ENCODE data around the gene CITED2. TPM values are rescaled to one million over a fixed set of nuclear protein-coding genes. Genes with fewer than 3 reads are reported as not detected.

The CITED2 gene
- total RNA-seq, 1 experiment from 2014 or later, result 63.4 TPM

GRCh38 chr6:139378882-139379341 lies 4.5 kb upstream of the CITED2 start:
- Mint-ChIP-seq H3K4me3 (no peak overlapping the region), H3K36me3 (peaks cover 8% of the 10 kb centered on the region), H3K27ac (no peak overlapping the region), H3K4me1 (peaks cover 15% of the 10 kb centered on the region), H3K9me3 (peaks cover 12% of the 10 kb centered on the region), H3K27me3 (ENCODE audit: low read depth) (no peaks in the 10 kb centered on the region)
- POLR2A ChIA-PET, result no interaction called here
- no peak for ATAC-seq
- no peak for TF ChIP-seq NFYB (CRISPR knock-in tag; conservative IDR thresholded peaks at IDR 0.05; ENCODE audit: low read depth)
- no peak for TF ChIP-seq TCF7 (CRISPR knock-in tag; IDR thresholded peaks at IDR 0.05; ENCODE audit: low read depth)
- CTCF ChIA-PET, result interaction anchor here (1.2 kb wide), 1 partner anchor 9 kb away, joined by 3 read pairs; no protein-coding TSS in a partner anchor
- DNase-seq (ENCODE audit: low spot score), result no peak

- H3K4me1 Mint-ChIP-seq, result peaks cover 15% of the 10 kb centered on the region
- peaks cover 13% of the 10 kb centered on the region for H3K36me3 Mint-ChIP-seq
- no peaks in the 10 kb centered on the region for H3K27me3 Mint-ChIP-seq (ENCODE audit: low read depth)
- ChIA-PET POLR2A (no interaction called here), CTCF (interaction anchor here (1.2 kb wide), 1 partner anchor 9 kb away, joined by 3 read pairs; no protein-coding TSS in a partner anchor)
- ATAC-seq (no peak), DNase-seq (ENCODE audit: low spot score) (no peak)
- H3K9me3 Mint-ChIP-seq, result peaks cover 12% of the 10 kb centered on the region
- H3K27ac Mint-ChIP-seq, result no peak overlapping the region
- no peak overlapping the region for H3K4me3 Mint-ChIP-seq
- TF ChIP-seq ZNF232 (CRISPR knock-in tag; IDR thresholded peaks at IDR 0.05) (no peak), ZNF512 (CRISPR knock-in tag; IDR thresholded peaks at IDR 0.05; ENCODE audit: borderline replicate concordance) (no peak)
These were observed 3.8 kb upstream of the CITED2 start for GRCh38 chr6:139378226-139378625.

GRCh38 chr6:139376604-139377218 lies 2.3 kb upstream of the CITED2 start:
- Mint-ChIP-seq H3K9me3 (peaks cover 7% of the 10 kb centered on the region), H3K27me3 (ENCODE audit: low read depth) (no peaks in the 10 kb centered on the region), H3K4me3 (peak overlapping the region; percentile 72), H3K27ac (peak overlapping the region; percentile 99; the same call in 1 of the 2 replicates), H3K36me3 (peaks cover 20% of the 10 kb centered on the region), H3K4me1 (peaks cover 19% of the 10 kb centered on the region)
- ATAC-seq, result no peak
- ChIA-PET POLR2A (interaction anchor here (0.6 to 3.4 kb wide), 2 partner anchors 13 to 98 kb away, joined by 3 to 27 read pairs; no protein-coding TSS in a partner anchor), CTCF (no interaction called here)
- DNase-seq (ENCODE audit: low spot score), result peak; percentile 15
- TF ChIP-seq ZNF281 (CRISPR knock-in tag; IDR thresholded peaks at IDR 0.05), result 0 out of 2 replicates have a peak, but pooled peaks have one; percentile 37
- TF ChIP-seq FOXK1 (CRISPR knock-in tag; IDR thresholded peaks at IDR 0.05), result no peak
- no peak for TF ChIP-seq USF1 (CRISPR knock-in tag; IDR thresholded peaks at IDR 0.05)
- TF ChIP-seq ZNF423 (CRISPR knock-in tag; IDR thresholded peaks at IDR 0.05), result no peak
- TF ChIP-seq ESRRA (CRISPR knock-in tag; IDR thresholded peaks at IDR 0.05; ENCODE audit: borderline replicate concordance), result no peak

- peak overlapping the region; percentile 72 for H3K4me3 Mint-ChIP-seq
- no peak for TF ChIP-seq CTCF (IDR thresholded peaks at IDR 0.05)
- no peak for TF ChIP-seq USF2 (CRISPR knock-in tag; IDR thresholded peaks at IDR 0.05)
- TF ChIP-seq ATF6 (CRISPR knock-in tag; IDR thresholded peaks at IDR 0.05), result no peak
- no peak for TF ChIP-seq NR2C2 (CRISPR knock-in tag; IDR thresholded peaks at IDR 0.05)
- peaks cover 7% of the 10 kb centered on the region for H3K9me3 Mint-ChIP-seq
- ATAC-seq (no peak), DNase-seq (ENCODE audit: low spot score) (no peak)
- peaks cover 26% of the 10 kb centered on the region for H3K4me1 Mint-ChIP-seq
- no peaks in the 10 kb centered on the region for H3K27me3 Mint-ChIP-seq (ENCODE audit: low read depth)
- ChIA-PET CTCF (interaction anchor here (1.2 to 3.4 kb wide), 3 partner anchors 11 to 513 kb away, joined by 4 to 13 read pairs (median 4); no protein-coding TSS in a partner anchor), POLR2A (interaction anchor here (0.8 to 3.4 kb wide), 4 partner anchors 8 to 180 kb away, joined by 4 to 27 read pairs (median 8); no protein-coding TSS in a partner anchor)
- peak overlapping the region; percentile 99 for H3K27ac Mint-ChIP-seq
- H3K36me3 Mint-ChIP-seq, result peaks cover 25% of the 10 kb centered on the region
These were observed 1.5 kb upstream of the CITED2 start for GRCh38 chr6:139376017-139376330.

All from WTC11 (cell line).